ENCODE data around the gene S100A1. TPM values are rescaled to one million over a fixed set of nuclear protein-coding genes. Genes with fewer than 3 reads are reported as not detected.
A peak's percentile ranks its signal among the peaks of the same experiment; 100 is the strongest.

S100A1 gene
- total RNA-seq, 1 donor from 2014 or later, result not detected

DNA sequence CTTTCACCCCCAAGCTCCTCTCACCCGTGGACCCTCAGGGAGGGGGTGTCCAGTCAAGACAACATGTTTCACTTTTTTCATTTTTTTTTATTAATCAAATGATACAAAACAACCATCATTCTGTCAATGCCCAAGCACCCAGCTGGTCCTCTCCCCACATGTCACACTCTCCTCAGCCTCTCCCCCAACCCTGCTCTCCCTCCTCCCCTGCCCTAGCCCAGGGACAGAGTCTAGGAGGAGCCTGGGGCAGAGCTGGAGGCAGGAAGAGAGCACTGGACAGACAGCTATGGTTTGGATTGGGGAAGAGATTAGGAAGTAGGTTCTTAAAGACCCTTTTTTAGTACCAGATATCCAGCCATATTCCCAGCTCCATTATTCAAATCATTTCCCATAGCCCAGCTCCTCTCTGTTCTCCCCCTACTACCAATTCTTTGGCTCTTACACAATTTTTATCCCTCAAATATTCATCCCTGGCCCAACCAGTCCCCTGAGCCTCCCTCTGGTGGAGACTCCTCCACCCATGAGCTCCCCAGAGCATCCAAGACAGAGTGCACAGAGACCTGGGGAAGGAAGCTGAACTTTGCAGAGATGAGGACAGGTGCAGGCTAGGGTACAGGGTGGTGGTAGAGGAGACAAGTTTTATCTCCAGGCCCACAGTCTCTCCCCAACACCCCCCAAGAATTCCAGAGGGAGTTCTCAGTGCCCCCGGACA is 13.9 kb upstream of the S100A1 start:
- Histone ChIP-seq H4K20me1 (ENCODE audit: low read depth) (no peaks in the 10 kb centered on the region), H3K27ac (no peak overlapping the region), H3K4me3 (no peak overlapping the region), H3K36me3 (no peaks in the 10 kb centered on the region), H3F3A (ENCODE audit: low read depth) (no peaks in the 10 kb centered on the region), H3K4me1 (peaks cover 20% of the 10 kb centered on the region), H3K9ac (no peak overlapping the region), H3K27me3 (no peaks in the 10 kb centered on the region), H2AFZ (replicated peaks) (no peak overlapping the region), H3K9me3 (ENCODE audit: low read depth) (no peaks in the 10 kb centered on the region), H3K4me2 (no peak overlapping the region), H3K79me2 (ENCODE audit: low read depth) (no peaks in the 10 kb centered on the region)
- Mint-ChIP-seq H3K9me3 (no peaks in the 10 kb centered on the region), H3K4me3 (no peak overlapping the region), H3K27ac (peak overlapping the region; percentile 12), H3K27me3 (ENCODE audit: insufficient read depth, low read depth) (peaks cover 6% of the 10 kb centered on the region), H3K4me1 (peaks cover 11% of the 10 kb centered on the region), H3K36me3 (peaks cover 5% of the 10 kb centered on the region)
- no peak for TF ChIP-seq EZH2 (IDR thresholded peaks at IDR 0.05)
- no peak for TF ChIP-seq EZH2phosphoT487 (IDR thresholded peaks at IDR 0.05)
- TF ChIP-seq CTCF (IDR thresholded peaks at IDR 0.05), result no peak
- DNase-seq (ENCODE audit: low spot score), result no peak

GRCh38 chr1:153614906-153615305 is 13.3 kb upstream of the S100A1 start:
- Mint-ChIP-seq H3K4me1 (peaks cover 6% of the 10 kb centered on the region), H3K4me3 (no peak overlapping the region)
- no peak overlapping the region for H3K4me2 ChIP-seq

GRCh38 chr1:153615406-153615805 is 12.8 kb upstream of the S100A1 start:
- no peak for DNase-seq (ENCODE audit: low spot score)
- TF ChIP-seq CTCF (IDR thresholded peaks at IDR 0.05) (no peak), EZH2 (IDR thresholded peaks at IDR 0.05) (no peak), EZH2phosphoT487 (IDR thresholded peaks at IDR 0.05) (no peak)
- Histone ChIP-seq H3K27me3 (no peaks in the 10 kb centered on the region), H3K4me3 (no peak overlapping the region), H3F3A (ENCODE audit: low read depth) (no peaks in the 10 kb centered on the region), H2AFZ (replicated peaks) (no peak overlapping the region), H3K4me2 (no peak overlapping the region), H3K27ac (no peak overlapping the region), H3K36me3 (no peaks in the 10 kb centered on the region), H4K20me1 (ENCODE audit: low read depth) (no peaks in the 10 kb centered on the region), H3K4me1 (peaks cover 16% of the 10 kb centered on the region), H3K9ac (no peak overlapping the region), H3K9me3 (ENCODE audit: low read depth) (no peaks in the 10 kb centered on the region), H3K79me2 (ENCODE audit: low read depth) (no peaks in the 10 kb centered on the region)
- Mint-ChIP-seq H3K27me3 (ENCODE audit: insufficient read depth, low read depth) (peaks cover 2% of the 10 kb centered on the region), H3K9me3 (peaks cover 4% of the 10 kb centered on the region), H3K4me1 (peaks cover 4% of the 10 kb centered on the region), H3K36me3 (peaks cover 9% of the 10 kb centered on the region), H3K27ac (no peak overlapping the region), H3K4me3 (no peak overlapping the region)

More at GRCh38 chr1:153614906-153615305, 13.3 kb upstream of the S100A1 start:
- Histone ChIP-seq H3K79me2 (ENCODE audit: low read depth) (no peaks in the 10 kb centered on the region), H3K27ac (no peak overlapping the region), H4K20me1 (ENCODE audit: low read depth) (no peaks in the 10 kb centered on the region), H3K9me3 (ENCODE audit: low read depth) (no peaks in the 10 kb centered on the region), H3K36me3 (no peaks in the 10 kb centered on the region), H3K4me3 (no peak overlapping the region), H3F3A (ENCODE audit: low read depth) (no peaks in the 10 kb centered on the region), H2AFZ (replicated peaks) (no peak overlapping the region), H3K9ac (no peak overlapping the region), H3K4me1 (peaks cover 16% of the 10 kb centered on the region), H3K27me3 (no peaks in the 10 kb centered on the region)
- Mint-ChIP-seq H3K9me3 (peaks cover 4% of the 10 kb centered on the region), H3K27ac (no peak overlapping the region), H3K36me3 (peaks cover 9% of the 10 kb centered on the region), H3K27me3 (ENCODE audit: insufficient read depth, low read depth) (peaks cover 4% of the 10 kb centered on the region)
- TF ChIP-seq CTCF (IDR thresholded peaks at IDR 0.05), result no peak
- TF ChIP-seq EZH2phosphoT487 (IDR thresholded peaks at IDR 0.05), result no peak
- no peak for TF ChIP-seq EZH2 (IDR thresholded peaks at IDR 0.05)
- DNase-seq (ENCODE audit: low spot score), result no peak
